ENCODE data around the gene ZBTB26. TPM values are rescaled to one million over a fixed set of nuclear protein-coding genes. Genes with fewer than 3 reads are reported as not detected.

The ZBTB26 gene
- total RNA-seq, 4 donors from 2014 or later, result 6.3 to 10.4 (median 9.1) TPM

- Histone ChIP-seq H3K27me3 (no peaks in the 10 kb centered on the region), H3K27ac (replicated peaks in 1 of 4) (no peak overlapping the region), H3K9me3 (no peaks in the 10 kb centered on the region), H3K4me3 (peak overlapping the region in 1 of 4 donors; percentile 78), H3K36me3 (peaks cover 0 to 10% (median 1%) of the 10 kb centered on the region in 4 donors), H3K4me1 (peaks cover 28 to 53% (median 38%) of the 10 kb centered on the region in 4 donors)
- no peak for DNase-seq (ENCODE audit: extremely low spot score)
- TF ChIP-seq CTCF (IDR thresholded peaks at IDR 0.05) (no peak), EP300 (IDR thresholded peaks at IDR 0.05) (no peak), POLR2AphosphoS5 (IDR thresholded peaks at IDR 0.05) (no peak), POLR2A (IDR thresholded peaks at IDR 0.05; ENCODE audit: low read depth) (no peak)
- WGBS, result 81% methylated on average over 1 of the region's 1 CpG
- intact Hi-C loops (cut with DNase I), result no loop called here
These were observed 1.4 kb downstream of the ZBTB26 start for GRCh38 chr9:122929796-122930354.

- H3K9me3 ChIP-seq, result no peaks in the 10 kb centered on the region
- DNase-seq (ENCODE audit: extremely low spot score), result no peak
- no peak overlapping the region for H3K4me3 ChIP-seq
- TF ChIP-seq POLR2AphosphoS5 (IDR thresholded peaks at IDR 0.05) (no peak), CTCF (IDR thresholded peaks at IDR 0.05) (no peak), EP300 (IDR thresholded peaks at IDR 0.05) (no peak)
- H3K36me3 ChIP-seq, result peaks cover 0 to 36% (median 22%) of the 10 kb centered on the region in 4 donors
- whole genome bisulfite sequencing, result 92% methylated on average over 3 of the region's 3 CpGs
- peaks cover 0 to 5% (median 2%) of the 10 kb centered on the region in 4 donors for H3K4me1 ChIP-seq
- intact Hi-C loops (cut with DNase I), result no loop called here
- no peaks in the 10 kb centered on the region for H3K27me3 ChIP-seq
- H3K27ac ChIP-seq (replicated peaks in 1 of 4), result no peak overlapping the region
These were observed 7.4 kb downstream of the ZBTB26 start for GRCh38 chr9:122923947-122924346.

- Histone ChIP-seq H3K4me1 (peaks cover 0 to 3% (median 0%) of the 10 kb centered on the region in 4 donors), H3K4me3 (no peak overlapping the region), H3K27ac (replicated peaks in 1 of 4) (no peak overlapping the region), H3K9me3 (no peaks in the 10 kb centered on the region), H3K27me3 (no peaks in the 10 kb centered on the region), H3K36me3 (peaks cover 0 to 34% (median 29%) of the 10 kb centered on the region in 4 donors)
- TF ChIP-seq EP300 (IDR thresholded peaks at IDR 0.05), result no peak
- no peak for TF ChIP-seq POLR2AphosphoS5 (IDR thresholded peaks at IDR 0.05)
- no peak for TF ChIP-seq CTCF (IDR thresholded peaks at IDR 0.05)
- no peak for TF ChIP-seq POLR2A (IDR thresholded peaks at IDR 0.05; ENCODE audit: low read depth)
- no peak for DNase-seq (ENCODE audit: extremely low spot score)
- 87% methylated on average over 8 of the region's 8 CpGs for WGBS
- intact Hi-C loops (cut with DNase I), result no loop called here
These were observed 8.6 kb downstream of the ZBTB26 start for GRCh38 chr9:122922713-122923112.

- Histone ChIP-seq H3K4me1 (peaks cover 4 to 8% (median 5%) of the 10 kb centered on the region in 4 donors), H3K27me3 (no peaks in the 10 kb centered on the region), H3K4me3 (no peak overlapping the region), H3K27ac (replicated peaks in 1 of 4) (no peak overlapping the region), H3K36me3 (peaks cover 0 to 29% (median 27%) of the 10 kb centered on the region in 4 donors), H3K9me3 (no peaks in the 10 kb centered on the region)
- TF ChIP-seq POLR2A (IDR thresholded peaks at IDR 0.05; ENCODE audit: low read depth), result no peak
- no peak for TF ChIP-seq POLR2AphosphoS5 (IDR thresholded peaks at IDR 0.05)
- no peak for TF ChIP-seq EP300 (IDR thresholded peaks at IDR 0.05)
- no peak for TF ChIP-seq CTCF (IDR thresholded peaks at IDR 0.05)
- WGBS, result 100% methylated on average over 2 of the region's 2 CpGs
- intact Hi-C loops (cut with DNase I), result no loop called here
- no peak for DNase-seq (ENCODE audit: extremely low spot score)
These were observed 13.0 kb downstream of the ZBTB26 start for GRCh38 chr9:122918310-122918709.
